HG02588 (cell line): Measurements from ENCODE around the gene C1QTNF5.

Experiments
- ATAC-seq: cut with Tn5 transposase; IDR thresholded peaks from one replicate; pipeline ENCODE4 v1.9.1; 2021; ENCODE audit warnings: mild to moderate bottlenecking, moderate library complexity; ENCODE audit not compliant: unreplicated experiment

The C1QTNF5 gene

DNA sequence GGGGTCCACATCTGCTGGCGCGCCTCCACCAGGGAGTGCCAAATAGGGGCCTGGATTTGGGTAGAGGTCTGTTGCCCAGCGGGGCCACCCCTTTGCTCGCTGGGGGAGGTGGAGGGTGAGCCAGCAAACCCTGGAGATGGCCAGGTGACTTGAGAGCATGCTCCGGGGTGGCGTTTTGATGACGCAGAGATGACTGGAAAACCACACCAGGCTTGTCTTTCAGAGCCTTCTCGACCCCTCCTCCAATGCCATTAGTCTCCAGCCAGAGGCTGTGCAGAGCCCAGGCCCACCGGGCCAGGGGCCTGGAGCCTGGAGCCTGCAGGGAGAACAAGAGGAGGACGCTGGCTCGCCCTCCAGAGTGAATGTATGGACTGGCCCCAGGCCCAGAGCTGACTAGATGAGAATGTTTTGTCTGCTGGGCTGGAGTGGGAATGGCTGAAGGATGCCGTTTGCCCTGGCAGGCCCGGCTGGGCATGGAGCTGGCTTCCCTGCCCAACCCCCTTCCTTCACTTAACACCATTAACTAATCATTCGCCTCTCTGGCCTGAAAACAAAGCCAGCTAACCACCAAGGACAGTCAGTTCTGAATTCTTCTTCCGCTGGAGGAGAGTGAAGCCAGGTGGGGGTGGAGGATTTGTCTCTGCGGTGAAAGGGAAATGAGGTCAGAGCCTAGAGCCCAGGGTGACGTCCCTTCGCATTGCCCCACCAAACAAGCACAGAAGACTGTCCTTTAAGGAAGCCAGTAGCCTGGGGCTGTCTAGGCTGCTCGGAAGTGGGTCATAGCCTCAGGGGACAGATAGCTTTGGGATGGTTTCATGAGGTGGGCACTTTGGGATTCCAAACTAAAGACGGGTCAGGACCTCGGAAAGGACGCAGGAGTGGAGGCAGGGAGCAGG lies 22.2 kb downstream of the C1QTNF5 start:
- ATAC-seq, result no peak

- no peak for ATAC-seq
Measured at GRCh38 chr11:119317592-119318239, 23.0 kb downstream of the C1QTNF5 start.

GRCh38 chr11:119316729-119317591 lies 23.7 kb downstream of the C1QTNF5 start, which contains the start of gene MCAM:
Gene MCAM (minus strand): TSS chr11:119317130. CDS start chr11:119317101, 29 bp downstream.
- no peak for ATAC-seq

- ATAC-seq, result no peak
Measured at GRCh38 chr11:119316016-119316728, 24.5 kb downstream of the C1QTNF5 start.

GRCh38 chr11:119315131-119316015 lies 25.3 kb downstream of the C1QTNF5 start:
- ATAC-seq, result no peak

- ATAC-seq, result no peak
Measured at GRCh38 chr11:119314726-119315125, 26.0 kb downstream of the C1QTNF5 start.

DNA sequence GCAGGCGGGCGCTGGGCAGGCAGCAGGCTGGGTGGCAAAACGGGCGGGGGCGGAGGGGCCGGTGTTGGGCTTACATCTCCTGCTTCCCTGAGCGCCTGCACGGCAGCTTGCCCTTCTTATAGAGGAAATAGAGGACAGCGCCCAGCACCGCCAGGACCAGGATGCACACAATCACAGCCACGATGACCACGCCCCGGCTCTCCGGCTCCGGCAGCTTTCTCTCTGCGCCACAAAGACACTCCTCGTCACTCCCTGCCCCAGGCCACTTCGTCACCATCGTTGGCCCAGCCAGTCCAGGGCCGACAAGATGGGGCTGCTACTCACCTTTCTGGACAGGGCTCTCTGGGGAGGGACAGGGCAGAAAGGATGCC lies 30.0 kb downstream of the C1QTNF5 start:
- no peak for ATAC-seq

DNA sequence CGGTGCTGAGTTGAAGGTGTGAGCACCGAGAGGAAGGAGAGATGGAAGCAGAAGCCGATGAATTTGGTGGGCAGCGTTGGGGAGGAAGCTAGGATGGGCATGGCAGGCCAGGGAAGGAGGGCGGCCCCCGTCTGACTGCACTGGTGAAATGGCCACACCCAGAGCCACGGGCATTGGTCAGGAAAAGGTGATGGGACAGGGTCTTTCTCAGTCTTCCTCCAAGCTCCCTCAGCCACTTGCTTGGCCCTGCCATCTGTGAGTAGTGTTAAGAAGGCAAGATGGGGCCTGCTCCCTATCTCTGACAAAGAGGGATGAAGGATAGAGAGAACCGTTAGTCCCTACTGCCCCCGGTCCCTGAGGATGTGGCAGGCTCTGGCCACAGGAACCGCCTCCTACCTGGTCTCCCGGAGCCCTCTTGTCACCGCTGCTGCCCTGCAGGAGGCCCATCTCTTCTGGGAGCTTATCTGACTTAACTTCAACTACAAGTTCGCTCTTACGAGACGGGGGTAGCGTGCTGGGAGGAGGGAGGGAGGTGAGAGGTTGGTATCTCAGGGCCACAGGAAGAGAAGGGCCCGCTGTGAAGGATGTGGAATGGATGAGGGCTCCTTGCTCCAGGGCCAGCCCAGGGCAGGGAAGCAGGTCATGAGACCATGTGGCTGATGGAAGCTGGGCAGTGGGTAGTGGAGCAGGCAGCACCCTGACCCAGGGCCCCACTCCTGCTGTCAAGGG lies 30.6 kb downstream of the C1QTNF5 start:
- no peak for ATAC-seq

- ATAC-seq, result no peak
Measured at GRCh38 chr11:119309411-119309810, 31.3 kb downstream of the C1QTNF5 start.

DNA sequence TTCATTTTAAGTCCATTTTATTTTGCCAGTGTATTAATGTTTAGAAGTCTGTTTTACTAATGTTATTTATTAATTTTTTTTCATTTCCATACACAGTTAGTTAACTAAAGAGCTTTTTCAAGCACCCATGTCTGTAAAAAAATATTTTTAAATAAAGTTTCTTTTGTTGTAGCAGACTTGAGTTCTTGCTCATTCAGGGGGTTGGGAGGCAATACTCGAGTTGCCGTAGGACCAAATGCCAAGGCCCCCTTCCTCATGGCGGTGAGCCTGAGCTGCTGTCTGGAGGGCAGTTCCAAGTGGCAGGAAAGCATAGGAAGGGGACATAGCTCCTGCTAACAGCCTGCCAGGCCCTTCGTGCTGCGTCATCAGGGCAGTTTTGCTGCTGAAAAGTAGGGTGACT lies 32.7 kb downstream of the C1QTNF5 start:
- ATAC-seq, result no peak

- no peak for ATAC-seq
Measured at GRCh38 chr11:119307219-119307618, 33.5 kb downstream of the C1QTNF5 start.

- no peak for ATAC-seq
Measured at GRCh38 chr11:119306373-119306890, 34.3 kb downstream of the C1QTNF5 start.

DNA sequence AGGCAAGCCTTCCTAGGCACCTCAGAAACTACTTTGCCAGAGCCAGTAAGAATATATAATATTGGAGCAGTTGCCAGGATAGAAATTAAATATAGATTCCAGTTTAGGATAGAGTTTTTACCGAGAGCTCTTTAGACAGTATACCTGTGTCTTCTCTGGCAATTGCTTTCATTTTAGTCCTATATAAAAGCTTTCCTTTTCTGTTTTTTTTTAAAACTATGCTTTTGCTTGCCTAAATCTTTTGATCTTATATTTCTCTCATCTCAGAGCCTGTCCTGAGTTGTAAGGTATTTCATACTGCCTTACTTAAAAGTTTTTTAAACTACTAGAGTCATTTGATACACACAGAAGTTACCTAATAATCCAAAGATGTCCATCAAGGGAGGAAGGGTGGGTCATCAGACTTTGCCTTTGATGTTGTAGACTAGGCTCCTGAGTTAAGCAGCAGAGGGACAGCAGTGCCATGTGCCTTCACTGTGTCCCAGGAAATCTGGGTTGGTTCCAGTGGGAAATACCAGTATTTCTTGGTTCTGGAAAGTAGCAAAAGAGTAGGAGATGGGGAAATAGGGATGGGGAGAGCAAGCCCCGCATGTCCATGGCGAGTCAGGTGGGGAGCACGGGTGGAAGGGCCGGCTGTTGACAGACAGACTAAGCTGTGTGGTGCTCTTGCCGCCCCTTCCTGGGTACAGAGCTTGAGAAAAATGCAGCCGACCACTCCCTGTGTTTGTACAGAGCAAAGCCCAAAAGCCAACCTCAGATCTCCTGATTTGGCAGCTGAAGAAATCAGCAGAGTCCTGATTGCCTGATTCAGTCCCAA lies 34.9 kb downstream of the C1QTNF5 start:
- ATAC-seq, result no peak

DNA sequence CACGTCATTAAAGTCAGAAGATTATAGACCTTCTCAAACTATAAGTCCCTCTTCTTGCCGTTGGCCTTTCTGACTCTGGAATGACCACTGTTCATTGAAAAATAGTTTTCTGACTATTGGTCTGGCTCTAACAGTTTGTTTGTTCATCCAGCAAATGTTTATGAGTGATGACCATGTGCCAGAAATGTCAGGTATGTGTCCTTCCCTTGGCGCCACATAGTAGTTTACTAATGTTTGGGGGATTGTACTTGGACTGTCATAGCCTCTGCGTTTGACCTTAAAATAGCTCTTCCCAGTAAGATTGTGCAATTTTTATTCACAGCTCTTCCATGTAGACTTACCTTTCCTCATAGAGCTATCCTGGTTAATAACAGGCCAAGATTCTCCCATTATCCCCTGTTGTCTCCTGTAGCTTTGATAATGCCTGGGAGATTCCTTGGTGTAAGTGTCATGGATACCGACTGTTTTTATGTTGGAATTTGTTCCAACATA lies 37.4 kb downstream of the C1QTNF5 start:
- ATAC-seq, result no peak

- no peak for ATAC-seq
Measured at GRCh38 chr11:119300198-119300964, 40.3 kb downstream of the C1QTNF5 start.

GRCh38 chr11:119299416-119299815 lies 41.3 kb downstream of the C1QTNF5 start:
- ATAC-seq, result no peak

GRCh38 chr11:119298726-119299125 lies 42.0 kb downstream of the C1QTNF5 start:
- ATAC-seq, result no peak
